Measurements from ENCODE around the gene OR52D1.

- TF ChIP-seq CTCF (IDR thresholded peaks at IDR 0.05; ENCODE audit: low read depth, low read length, missing input control): no peak
- no peak for TF ChIP-seq TAF1 (conservative IDR thresholded peaks at IDR 0.05)
- TF ChIP-seq, protein P1, sequence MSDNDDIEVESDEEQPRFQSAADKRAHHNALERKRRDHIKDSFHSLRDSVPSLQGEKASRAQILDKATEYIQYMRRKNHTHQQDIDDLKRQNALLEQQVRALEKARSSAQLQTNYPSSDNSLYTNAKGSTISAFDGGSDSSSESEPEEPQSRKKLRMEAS (IDR thresholded peaks at IDR 0.05): no peak
- TF ChIP-seq RAD21 (IDR thresholded peaks at IDR 0.05): no peak
- no peak for TF ChIP-seq SP1 (IDR thresholded peaks at IDR 0.05)
- no peak for TF ChIP-seq REST (IDR thresholded peaks at IDR 0.05)
- no peak for TF ChIP-seq YY1 (IDR thresholded peaks at IDR 0.05)
- no peak for TF ChIP-seq ATF3 (IDR thresholded peaks at IDR 0.05)
- TF ChIP-seq, protein P2, sequence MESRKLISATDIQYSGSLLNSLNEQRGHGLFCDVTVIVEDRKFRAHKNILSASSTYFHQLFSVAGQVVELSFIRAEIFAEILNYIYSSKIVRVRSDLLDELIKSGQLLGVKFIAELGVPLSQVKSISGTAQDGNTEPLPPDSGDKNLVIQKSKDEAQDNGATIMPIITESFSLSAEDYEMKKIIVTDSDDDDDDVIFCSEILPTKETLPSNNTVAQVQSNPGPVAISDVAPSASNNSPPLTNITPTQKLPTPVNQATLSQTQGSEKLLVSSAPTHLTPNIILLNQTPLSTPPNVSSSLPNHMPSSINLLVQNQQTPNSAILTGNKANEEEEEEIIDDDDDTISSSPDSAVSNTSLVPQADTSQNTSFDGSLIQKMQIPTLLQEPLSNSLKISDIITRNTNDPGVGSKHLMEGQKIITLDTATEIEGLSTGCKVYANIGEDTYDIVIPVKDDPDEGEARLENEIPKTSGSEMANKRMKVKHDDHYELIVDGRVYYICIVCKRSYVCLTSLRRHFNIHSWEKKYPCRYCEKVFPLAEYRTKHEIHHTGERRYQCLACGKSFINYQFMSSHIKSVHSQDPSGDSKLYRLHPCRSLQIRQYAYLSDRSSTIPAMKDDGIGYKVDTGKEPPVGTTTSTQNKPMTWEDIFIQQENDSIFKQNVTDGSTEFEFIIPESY (IDR thresholded peaks at IDR 0.05): no peak
- TF ChIP-seq EGR1 (IDR thresholded peaks at IDR 0.05; ENCODE audit: low read depth in 2 of 2): no peak
- TF ChIP-seq RXRA (IDR thresholded peaks at IDR 0.05): no peak
- TF ChIP-seq JUND (IDR thresholded peaks at IDR 0.05): no peak
- TF ChIP-seq HNF4G (IDR thresholded peaks at IDR 0.05): no peak
- TF ChIP-seq GABPA (IDR thresholded peaks at IDR 0.05 in 1 of 2, conservative IDR thresholded peaks at IDR 0.05 in 1 of 2): no peak
These were observed 28.1 kb downstream of the OR52D1 start, which contains the start of gene UBQLNL for GRCh38 chr11:5516599-5516998.

Measured in liver (tissue), 3 donors.